ENCODE results near the gene ACHE.
"Not testable (repeated sequence)": the region's sequence is repeated elsewhere in the genome, so short reads cannot be mapped to it uniquely, and the experiment has no call there.

Gene ACHE

GRCh38 chr7:100895701-100895955 lies at the start of gene ACHE:
ACHE (minus strand) TSS chr7:100895888; CDS start chr7:100894232, 1,656 bp downstream.
- Mint-ChIP-seq H3K4me1 (ENCODE audit: low read depth) (peaks cover 28% of the 10 kb centered on the region), H3K27me3 (peaks cover 86% of the 10 kb centered on the region), H3K36me3 (ENCODE audit: low read depth) (no peaks in the 10 kb centered on the region), H3K9me3 (no peaks in the 10 kb centered on the region), H3K4me3 (peak within 1 kb of the TSS; percentile 68), H3K27ac (peak within 1 kb of the TSS; percentile 33)
- intact Hi-C loops (cut with micrococcal nuclease) = loop anchor here (1.0 to 5.0 kb wide), 2 partner anchors 72 to 164 kb away; partner anchors contain the start of gene MUC12

- Mint-ChIP-seq H3K27me3 (peaks cover 20% of the 10 kb centered on the region), H3K36me3 (ENCODE audit: low read depth) (no peaks in the 10 kb centered on the region), H3K27ac (no peak overlapping the region), H3K4me1 (ENCODE audit: low read depth) (no peaks in the 10 kb centered on the region), H3K4me3 (no peak overlapping the region), H3K9me3 (no peaks in the 10 kb centered on the region)
- intact Hi-C loops (cut with micrococcal nuclease) = no loop called here
Measured at GRCh38 chr7:100944138-100944537, 48.5 kb upstream of the ACHE start.

GRCh38 chr7:100943693-100944092 lies 48.0 kb upstream of the ACHE start:
- Mint-ChIP-seq H3K27ac (no peak overlapping the region), H3K36me3 (ENCODE audit: low read depth) (no peaks in the 10 kb centered on the region), H3K27me3 (peaks cover 17% of the 10 kb centered on the region), H3K4me1 (ENCODE audit: low read depth) (no peaks in the 10 kb centered on the region), H3K4me3 (no peak overlapping the region), H3K9me3 (no peaks in the 10 kb centered on the region)
- intact Hi-C loops (cut with micrococcal nuclease) = no loop called here

- no peak overlapping the region for H3K4me3 Mint-ChIP-seq
- H3K4me1 Mint-ChIP-seq (ENCODE audit: low read depth) = no peaks in the 10 kb centered on the region
- H3K27me3 Mint-ChIP-seq = peaks cover 17% of the 10 kb centered on the region
- no peak overlapping the region for H3K27ac Mint-ChIP-seq
- intact Hi-C loops (cut with micrococcal nuclease) = no loop called here
- H3K36me3 Mint-ChIP-seq (ENCODE audit: low read depth) = no peaks in the 10 kb centered on the region
- H3K9me3 Mint-ChIP-seq = no peaks in the 10 kb centered on the region
Measured at GRCh38 chr7:100942045-100942774, 46.5 kb upstream of the ACHE start.

GRCh38 chr7:100936167-100936566 lies 40.5 kb upstream of the ACHE start:
- H3K4me1 Mint-ChIP-seq (ENCODE audit: low read depth); intact Hi-C loops (cut with micrococcal nuclease); H3K36me3 Mint-ChIP-seq (ENCODE audit: low read depth); H3K4me3 Mint-ChIP-seq; H3K9me3 Mint-ChIP-seq; H3K27ac Mint-ChIP-seq: not testable (repeated sequence)
- H3K27me3 Mint-ChIP-seq = peaks cover 21% of the 10 kb centered on the region

- H3K27me3 Mint-ChIP-seq = peaks cover 24% of the 10 kb centered on the region
- H3K9me3 Mint-ChIP-seq; H3K4me1 Mint-ChIP-seq (ENCODE audit: low read depth); H3K36me3 Mint-ChIP-seq (ENCODE audit: low read depth); H3K4me3 Mint-ChIP-seq; intact Hi-C loops (cut with micrococcal nuclease); H3K27ac Mint-ChIP-seq: not testable (repeated sequence)
Measured at GRCh38 chr7:100935381-100935780, 39.7 kb upstream of the ACHE start.

- Mint-ChIP-seq H3K36me3 (ENCODE audit: low read depth) (no peaks in the 10 kb centered on the region), H3K27ac (no peak overlapping the region), H3K4me1 (ENCODE audit: low read depth) (no peaks in the 10 kb centered on the region), H3K9me3 (peaks cover 8% of the 10 kb centered on the region), H3K27me3 (peaks cover 27% of the 10 kb centered on the region), H3K4me3 (no peak overlapping the region)
- intact Hi-C loops (cut with micrococcal nuclease) = no loop called here
Measured at GRCh38 chr7:100933734-100934133, 38.0 kb upstream of the ACHE start.

GRCh38 chr7:100929808-100930174 lies 34.1 kb upstream of the ACHE start:
- Mint-ChIP-seq H3K36me3 (ENCODE audit: low read depth) (no peaks in the 10 kb centered on the region), H3K4me1 (ENCODE audit: low read depth) (no peaks in the 10 kb centered on the region), H3K9me3 (peaks cover 8% of the 10 kb centered on the region), H3K27ac (no peak overlapping the region), H3K4me3 (no peak overlapping the region), H3K27me3 (peaks cover 24% of the 10 kb centered on the region)
- intact Hi-C loops (cut with micrococcal nuclease) = no loop called here

GRCh38 chr7:100923616-100924015 lies 27.9 kb upstream of the ACHE start:
- H3K36me3 Mint-ChIP-seq (ENCODE audit: low read depth); H3K4me1 Mint-ChIP-seq (ENCODE audit: low read depth); intact Hi-C loops (cut with micrococcal nuclease); H3K27ac Mint-ChIP-seq; H3K4me3 Mint-ChIP-seq; H3K9me3 Mint-ChIP-seq: not testable (repeated sequence)
- peaks cover 29% of the 10 kb centered on the region for H3K27me3 Mint-ChIP-seq

- no peaks in the 10 kb centered on the region for H3K36me3 Mint-ChIP-seq (ENCODE audit: low read depth)
- no peaks in the 10 kb centered on the region for H3K9me3 Mint-ChIP-seq
- no peak overlapping the region for H3K4me3 Mint-ChIP-seq
- H3K27me3 Mint-ChIP-seq = peaks cover 35% of the 10 kb centered on the region
- intact Hi-C loops (cut with micrococcal nuclease) = no loop called here
- H3K27ac Mint-ChIP-seq = no peak overlapping the region
- H3K4me1 Mint-ChIP-seq (ENCODE audit: low read depth) = peaks cover 20% of the 10 kb centered on the region
Measured at GRCh38 chr7:100921039-100921438, 25.4 kb upstream of the ACHE start.

- H3K4me1 Mint-ChIP-seq (ENCODE audit: low read depth) = peaks cover 25% of the 10 kb centered on the region
- peaks cover 35% of the 10 kb centered on the region for H3K27me3 Mint-ChIP-seq
- H3K4me3 Mint-ChIP-seq; H3K9me3 Mint-ChIP-seq; intact Hi-C loops (cut with micrococcal nuclease); H3K36me3 Mint-ChIP-seq (ENCODE audit: low read depth); H3K27ac Mint-ChIP-seq: not testable (repeated sequence)
Measured at GRCh38 chr7:100919779-100920437, 24.2 kb upstream of the ACHE start.

GRCh38 chr7:100919335-100919734 lies 23.6 kb upstream of the ACHE start:
- Mint-ChIP-seq H3K27me3 (peaks cover 35% of the 10 kb centered on the region), H3K4me1 (ENCODE audit: low read depth) (peaks cover 28% of the 10 kb centered on the region)
- H3K4me3 Mint-ChIP-seq; H3K36me3 Mint-ChIP-seq (ENCODE audit: low read depth); H3K9me3 Mint-ChIP-seq; H3K27ac Mint-ChIP-seq; intact Hi-C loops (cut with micrococcal nuclease): not testable (repeated sequence)

- peak overlapping the region; percentile 97 for H3K27ac Mint-ChIP-seq
- H3K4me3 Mint-ChIP-seq = no peak overlapping the region
- no peaks in the 10 kb centered on the region for H3K9me3 Mint-ChIP-seq
- H3K4me1 Mint-ChIP-seq (ENCODE audit: low read depth) = peaks cover 51% of the 10 kb centered on the region
- intact Hi-C loops (cut with micrococcal nuclease) = no loop called here
- no peaks in the 10 kb centered on the region for H3K36me3 Mint-ChIP-seq (ENCODE audit: low read depth)
- H3K27me3 Mint-ChIP-seq = peaks cover 7% of the 10 kb centered on the region
Measured at GRCh38 chr7:100914879-100915447, 19.3 kb upstream of the ACHE start.

GRCh38 chr7:100914208-100914878 lies 18.7 kb upstream of the ACHE start:
- peak overlapping the region; percentile 97 for H3K27ac Mint-ChIP-seq
- intact Hi-C loops (cut with micrococcal nuclease) = no loop called here
- H3K27me3 Mint-ChIP-seq = peaks cover 6% of the 10 kb centered on the region
- no peak overlapping the region for H3K4me3 Mint-ChIP-seq
- peaks cover 46% of the 10 kb centered on the region for H3K4me1 Mint-ChIP-seq (ENCODE audit: low read depth)
- H3K36me3 Mint-ChIP-seq (ENCODE audit: low read depth) = no peaks in the 10 kb centered on the region
- no peaks in the 10 kb centered on the region for H3K9me3 Mint-ChIP-seq
